ENCODE measurements around the gene TRAF3IP3. TPM values are rescaled to one million over a fixed set of nuclear protein-coding genes. Genes with fewer than 3 reads are reported as not detected.

TRAF3IP3 gene
- total RNA-seq, 1 experiment from 2014 or later: not detected

DNA sequence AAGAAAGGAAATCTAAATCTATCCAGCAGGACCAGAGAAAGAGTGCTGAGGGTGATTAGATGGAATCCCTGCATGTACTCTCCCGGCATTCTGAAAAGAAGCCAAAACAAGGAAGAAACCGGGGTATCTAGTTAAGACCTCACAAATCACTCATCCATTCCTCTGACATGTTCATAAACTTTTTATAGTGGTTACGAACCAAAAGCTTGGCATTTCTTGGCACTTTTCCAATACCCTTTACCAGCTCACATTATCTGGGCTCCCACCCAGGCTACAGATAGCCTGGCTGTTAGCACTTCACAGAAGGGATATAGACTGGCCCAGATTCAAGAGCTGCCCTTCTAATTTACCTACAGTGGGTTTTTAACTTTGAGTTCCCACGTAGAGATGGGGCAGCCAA lies 30.3 kb downstream of the TRAF3IP3 start:
- no CpG with 5 or more reads among the region's 4 CpGs for WGBS (ENCODE audit: extremely low coverage, insufficient read length, low lambda C conversion rate)
- H3K27me3 ChIP-seq (ENCODE audit: insufficient read depth, low read length): no peaks in the 10 kb centered on the region
- H3K27me3 Mint-ChIP-seq (ENCODE audit: low read depth): peaks cover 8% of the 10 kb centered on the region

More for the DNA sequence above, 30.3 kb downstream of the TRAF3IP3 start:
- Histone ChIP-seq H3K18ac (ENCODE audit: insufficient read length, low read depth, low read length) (no peak overlapping the region), H2BK20ac (ENCODE audit: low read depth, low read length, poor library complexity, severe bottlenecking) (no peak overlapping the region), H4K20me1 (ENCODE audit: control insufficient read depth, insufficient read depth, insufficient read length) (no peaks in the 10 kb centered on the region), H4K91ac (ENCODE audit: insufficient read length, low read depth, low read length) (no peak overlapping the region), H2BK120ac (ENCODE audit: low read depth, low read length, poor library complexity, severe bottlenecking) (no peak overlapping the region), H3K79me2 (ENCODE audit: insufficient read depth, low read length) (no peaks in the 10 kb centered on the region; the same call in 1 of the 2 replicates), H3K23ac (ENCODE audit: insufficient read length, low read depth, low read length) (no peak overlapping the region), H2BK5ac (ENCODE audit: insufficient read length, low read length) (no peak overlapping the region), H2BK12ac (ENCODE audit: insufficient read length, low read depth, low read length) (no peak overlapping the region), H3K14ac (ENCODE audit: insufficient read depth, low read length) (no peak overlapping the region), H2BK15ac (ENCODE audit: low read depth, low read length) (no peak overlapping the region), H3K4me2 (ENCODE audit: insufficient read depth, insufficient read length, low read length) (no peak overlapping the region), H3K9me3 (ENCODE audit: control insufficient read depth, low read depth, low read length) (no peaks in the 10 kb centered on the region), H3K23me2 (ENCODE audit: insufficient read length, low read depth, low read length, poor library complexity, severe bottlenecking) (no peaks in the 10 kb centered on the region), H3K56ac (ENCODE audit: insufficient read length, low read depth, low read length) (no peak overlapping the region), H3K27ac (ENCODE audit: insufficient read length, low read depth, low read length) (no peak overlapping the region), H4K5ac (ENCODE audit: insufficient read length, low read depth, low read length) (no peak overlapping the region), H3K4me1 (ENCODE audit: insufficient read depth, low read length) (no peaks in the 10 kb centered on the region), H3K4ac (ENCODE audit: low read depth, low read length) (no peak overlapping the region), H3T11ph (ENCODE audit: low read length) (no peak overlapping the region), H3K9ac (ENCODE audit: extremely low read depth, insufficient read length, low read length) (no peak overlapping the region), H2AK5ac (ENCODE audit: insufficient read length, low read length) (no peak overlapping the region), H3K79me1 (ENCODE audit: insufficient read depth, low read depth, low read length, poor library complexity, severe bottlenecking) (no peaks in the 10 kb centered on the region), H4K8ac (replicated peaks; ENCODE audit: insufficient read length, low read depth, low read length) (no peak overlapping the region), H2AFZ (ENCODE audit: low read length) (no peak overlapping the region)
- no peak overlapping the region; a peak in 1 of 5 replicates for H3K4me3 Mint-ChIP-seq
- no peak for DNase-seq
- peaks cover 10 to 14% of the 10 kb centered on the region in 2 experiments for H3K4me1 Mint-ChIP-seq
- peaks cover 0 to 56% (median 46%) of the 10 kb centered on the region in 3 experiments; a peak in 5 of 7 replicates for H3K36me3 Mint-ChIP-seq (ENCODE audit: insufficient read depth in 1 of 3, low read depth in 3 of 3)
- no peak overlapping the region for H3K27ac Mint-ChIP-seq
- H3K9me3 Mint-ChIP-seq: no peaks in the 10 kb centered on the region; a peak in 1 of 5 replicates
- TF ChIP-seq, protein P1, sequence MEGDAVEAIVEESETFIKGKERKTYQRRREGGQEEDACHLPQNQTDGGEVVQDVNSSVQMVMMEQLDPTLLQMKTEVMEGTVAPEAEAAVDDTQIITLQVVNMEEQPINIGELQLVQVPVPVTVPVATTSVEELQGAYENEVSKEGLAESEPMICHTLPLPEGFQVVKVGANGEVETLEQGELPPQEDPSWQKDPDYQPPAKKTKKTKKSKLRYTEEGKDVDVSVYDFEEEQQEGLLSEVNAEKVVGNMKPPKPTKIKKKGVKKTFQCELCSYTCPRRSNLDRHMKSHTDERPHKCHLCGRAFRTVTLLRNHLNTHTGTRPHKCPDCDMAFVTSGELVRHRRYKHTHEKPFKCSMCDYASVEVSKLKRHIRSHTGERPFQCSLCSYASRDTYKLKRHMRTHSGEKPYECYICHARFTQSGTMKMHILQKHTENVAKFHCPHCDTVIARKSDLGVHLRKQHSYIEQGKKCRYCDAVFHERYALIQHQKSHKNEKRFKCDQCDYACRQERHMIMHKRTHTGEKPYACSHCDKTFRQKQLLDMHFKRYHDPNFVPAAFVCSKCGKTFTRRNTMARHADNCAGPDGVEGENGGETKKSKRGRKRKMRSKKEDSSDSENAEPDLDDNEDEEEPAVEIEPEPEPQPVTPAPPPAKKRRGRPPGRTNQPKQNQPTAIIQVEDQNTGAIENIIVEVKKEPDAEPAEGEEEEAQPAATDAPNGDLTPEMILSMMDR (conservative IDR thresholded peaks at IDR 0.05): no peak
